Measurements from ENCODE around the gene B3GNT5.

- TF ChIP-seq POLR2AphosphoS5 (IDR thresholded peaks at IDR 0.05; ENCODE audit: low read depth, low read length) (no peak), TAF1 (IDR thresholded peaks at IDR 0.05; ENCODE audit: borderline replicate concordance, insufficient read depth, low read length) (no peak)
Observed at GRCh38 chr3:183242431-183242830, 10.6 kb upstream of the B3GNT5 start.
